SK-N-SH treated with all-trans-retinoic acid at 6 μM for 48 hours (cell line): ENCODE data around the gene UROC1.

Experiments used
- ESRRG ChIP-seq: fragments of 250-450 bp; sonication (Bioruptor Pico); IDR thresholded peaks from 2 replicates; pipeline ENCODE4 v1.6.1; 2021; ENCODE audit warnings: mild to moderate bottlenecking
- GLIS3 ChIP-seq: fragments of 250-450 bp; sonication (Bioruptor Pico); IDR thresholded peaks from 2 replicates; pipeline ENCODE4 v1.5.0; 2020; ENCODE audit warnings: mild to moderate bottlenecking, moderate library complexity
- RARB ChIP-seq: fragments of 250-450 bp; sonication (Bioruptor Pico); IDR thresholded peaks from 2 replicates; pipeline ENCODE4 v1.8.0; 2021; ENCODE audit warnings: mild to moderate bottlenecking, moderate library complexity
- TCF4 ChIP-seq: fragments of 250-450 bp; sonication (Bioruptor Pico); IDR thresholded peaks from 2 replicates; pipeline ENCODE4 v1.8.0; 2021; ENCODE audit warnings: mild to moderate bottlenecking, moderate library complexity, borderline replicate concordance
- ZFP3 ChIP-seq: fragments of 250-450 bp; sonication (Bioruptor Pico); IDR thresholded peaks from 2 replicates; pipeline ENCODE4 v1.5.0; 2020; ENCODE audit warnings: mild to moderate bottlenecking, moderate library complexity
- TF ChIP-seq, protein P1 (sequence below): fragments of 250-450 bp; sonication (Bioruptor Pico); IDR thresholded peaks from 2 replicates; pipeline ENCODE4 v1.5.0; 2020; ENCODE audit warnings: mild to moderate bottlenecking, moderate library complexity
- TF ChIP-seq, protein P2 (sequence below): fragments of 250-450 bp; sonication (Bioruptor Pico); IDR thresholded peaks from 2 replicates; pipeline ENCODE4 v1.8.0; 2020; ENCODE audit warnings: mild to moderate bottlenecking, moderate library complexity, borderline replicate concordance

DNA sequence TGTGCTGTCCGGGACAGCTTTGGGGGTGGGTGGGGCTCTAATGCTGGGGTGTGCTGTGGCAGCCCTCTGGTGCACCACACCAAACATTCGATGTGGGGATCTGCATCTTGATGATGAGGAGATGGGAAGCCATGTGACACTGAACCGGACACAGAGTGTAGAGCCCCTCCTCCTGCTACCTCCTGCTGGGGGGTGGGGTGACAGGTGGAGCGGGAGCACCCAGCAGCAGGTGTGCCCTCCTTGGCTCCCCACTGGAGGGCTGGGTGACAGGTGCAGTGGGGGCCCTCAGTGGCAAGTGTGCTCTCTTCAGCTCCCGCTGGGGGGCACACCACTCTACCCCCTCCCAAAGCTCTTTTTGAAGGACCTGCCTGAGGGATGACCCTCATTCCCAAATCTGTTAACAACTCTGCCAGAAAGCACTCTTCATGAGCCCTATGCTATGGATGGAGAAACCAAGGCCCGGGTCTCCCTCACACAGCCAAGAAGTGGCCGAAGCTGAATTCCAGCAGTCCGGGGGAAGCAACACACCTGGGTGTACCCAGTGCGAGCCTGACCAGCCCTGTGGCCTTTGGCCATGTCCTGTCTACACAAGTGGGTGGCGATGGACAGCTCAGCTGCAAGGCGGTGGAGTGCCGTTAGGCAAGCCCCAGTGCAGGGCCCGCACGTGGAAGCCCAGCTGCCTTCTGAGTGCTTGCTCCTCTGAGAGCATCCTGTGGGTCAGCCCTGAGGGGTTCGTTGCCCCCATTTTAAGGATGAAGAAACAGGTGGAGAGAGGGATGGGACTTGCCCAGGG lies 609 bp upstream of the UROC1 start:
- TF ChIP-seq ESRRG (CRISPR knock-in tag) (no peak), GLIS3 (CRISPR knock-in tag) (no peak), TCF4 (CRISPR knock-in tag) (no peak), ZFP3 (CRISPR knock-in tag) (no peak), RARB (CRISPR knock-in tag) (no peak)
- TF ChIP-seq, protein P1, sequence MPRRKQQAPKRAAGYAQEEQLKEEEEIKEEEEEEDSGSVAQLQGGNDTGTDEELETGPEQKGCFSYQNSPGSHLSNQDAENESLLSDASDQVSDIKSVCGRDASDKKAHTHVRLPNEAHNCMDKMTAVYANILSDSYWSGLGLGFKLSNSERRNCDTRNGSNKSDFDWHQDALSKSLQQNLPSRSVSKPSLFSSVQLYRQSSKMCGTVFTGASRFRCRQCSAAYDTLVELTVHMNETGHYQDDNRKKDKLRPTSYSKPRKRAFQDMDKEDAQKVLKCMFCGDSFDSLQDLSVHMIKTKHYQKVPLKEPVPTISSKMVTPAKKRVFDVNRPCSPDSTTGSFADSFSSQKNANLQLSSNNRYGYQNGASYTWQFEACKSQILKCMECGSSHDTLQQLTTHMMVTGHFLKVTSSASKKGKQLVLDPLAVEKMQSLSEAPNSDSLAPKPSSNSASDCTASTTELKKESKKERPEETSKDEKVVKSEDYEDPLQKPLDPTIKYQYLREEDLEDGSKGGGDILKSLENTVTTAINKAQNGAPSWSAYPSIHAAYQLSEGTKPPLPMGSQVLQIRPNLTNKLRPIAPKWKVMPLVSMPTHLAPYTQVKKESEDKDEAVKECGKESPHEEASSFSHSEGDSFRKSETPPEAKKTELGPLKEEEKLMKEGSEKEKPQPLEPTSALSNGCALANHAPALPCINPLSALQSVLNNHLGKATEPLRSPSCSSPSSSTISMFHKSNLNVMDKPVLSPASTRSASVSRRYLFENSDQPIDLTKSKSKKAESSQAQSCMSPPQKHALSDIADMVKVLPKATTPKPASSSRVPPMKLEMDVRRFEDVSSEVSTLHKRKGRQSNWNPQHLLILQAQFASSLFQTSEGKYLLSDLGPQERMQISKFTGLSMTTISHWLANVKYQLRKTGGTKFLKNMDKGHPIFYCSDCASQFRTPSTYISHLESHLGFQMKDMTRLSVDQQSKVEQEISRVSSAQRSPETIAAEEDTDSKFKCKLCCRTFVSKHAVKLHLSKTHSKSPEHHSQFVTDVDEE, result no peak
- TF ChIP-seq, protein P2, sequence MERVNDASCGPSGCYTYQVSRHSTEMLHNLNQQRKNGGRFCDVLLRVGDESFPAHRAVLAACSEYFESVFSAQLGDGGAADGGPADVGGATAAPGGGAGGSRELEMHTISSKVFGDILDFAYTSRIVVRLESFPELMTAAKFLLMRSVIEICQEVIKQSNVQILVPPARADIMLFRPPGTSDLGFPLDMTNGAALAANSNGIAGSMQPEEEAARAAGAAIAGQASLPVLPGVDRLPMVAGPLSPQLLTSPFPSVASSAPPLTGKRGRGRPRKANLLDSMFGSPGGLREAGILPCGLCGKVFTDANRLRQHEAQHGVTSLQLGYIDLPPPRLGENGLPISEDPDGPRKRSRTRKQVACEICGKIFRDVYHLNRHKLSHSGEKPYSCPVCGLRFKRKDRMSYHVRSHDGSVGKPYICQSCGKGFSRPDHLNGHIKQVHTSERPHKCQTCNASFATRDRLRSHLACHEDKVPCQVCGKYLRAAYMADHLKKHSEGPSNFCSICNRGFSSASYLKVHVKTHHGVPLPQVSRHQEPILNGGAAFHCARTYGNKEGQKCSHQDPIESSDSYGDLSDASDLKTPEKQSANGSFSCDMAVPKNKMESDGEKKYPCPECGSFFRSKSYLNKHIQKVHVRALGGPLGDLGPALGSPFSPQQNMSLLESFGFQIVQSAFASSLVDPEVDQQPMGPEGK (CRISPR knock-in tag), result no peak
